Mucosa of rectum (tissue), 2 donors: Measurements from ENCODE around the gene ZNF516.

Experiments
- H3K27ac ChIP-seq, 2 donors: one replicate each; pipeline ENCODE4 v1.7.0; 2013; ENCODE audit warnings: inconsistent platforms in 2 of 2, low read depth in 2 of 2, low read length in 2 of 2
- H3K27me3 ChIP-seq, 2 donors: one replicate each; pipeline ENCODE4 v1.7.0; 2013; ENCODE audit warnings: low read length in 2 of 2; ENCODE audit not compliant: control insufficient read depth in 2 of 2, insufficient read depth in 2 of 2
- H3K36me3 ChIP-seq, 2 donors: one replicate each; pipeline ENCODE4 v1.7.0; 2013; ENCODE audit warnings: low read length in 2 of 2; ENCODE audit not compliant: control insufficient read depth in 2 of 2, insufficient read depth in 2 of 2
- H3K4me1 ChIP-seq, 2 donors: one replicate each; pipeline ENCODE4 v1.7.0; 2013; ENCODE audit warnings: low read length in 2 of 2, mild to moderate bottlenecking in 1 of 2; ENCODE audit not compliant: control insufficient read depth in 2 of 2, insufficient read depth in 2 of 2
- H3K4me3 ChIP-seq, 2 donors: one replicate each; pipeline ENCODE4 v1.7.0; 2013; ENCODE audit warnings: low read length in 2 of 2
- H3K9ac ChIP-seq, 2 donors: one replicate each; pipeline ENCODE4 v1.7.0; 2013; ENCODE audit warnings: low read length in 2 of 2, low read depth in 1 of 2, mild to moderate bottlenecking in 1 of 2
- H3K9me3 ChIP-seq, 2 donors: one replicate each; pipeline ENCODE4 v1.7.0; 2013; ENCODE audit warnings: low read length in 2 of 2; ENCODE audit not compliant: control insufficient read depth in 2 of 2
- donor health status: healthy.
- donor health status: Normal muscosa, but diverticular disease.

ZNF516 gene

DNA sequence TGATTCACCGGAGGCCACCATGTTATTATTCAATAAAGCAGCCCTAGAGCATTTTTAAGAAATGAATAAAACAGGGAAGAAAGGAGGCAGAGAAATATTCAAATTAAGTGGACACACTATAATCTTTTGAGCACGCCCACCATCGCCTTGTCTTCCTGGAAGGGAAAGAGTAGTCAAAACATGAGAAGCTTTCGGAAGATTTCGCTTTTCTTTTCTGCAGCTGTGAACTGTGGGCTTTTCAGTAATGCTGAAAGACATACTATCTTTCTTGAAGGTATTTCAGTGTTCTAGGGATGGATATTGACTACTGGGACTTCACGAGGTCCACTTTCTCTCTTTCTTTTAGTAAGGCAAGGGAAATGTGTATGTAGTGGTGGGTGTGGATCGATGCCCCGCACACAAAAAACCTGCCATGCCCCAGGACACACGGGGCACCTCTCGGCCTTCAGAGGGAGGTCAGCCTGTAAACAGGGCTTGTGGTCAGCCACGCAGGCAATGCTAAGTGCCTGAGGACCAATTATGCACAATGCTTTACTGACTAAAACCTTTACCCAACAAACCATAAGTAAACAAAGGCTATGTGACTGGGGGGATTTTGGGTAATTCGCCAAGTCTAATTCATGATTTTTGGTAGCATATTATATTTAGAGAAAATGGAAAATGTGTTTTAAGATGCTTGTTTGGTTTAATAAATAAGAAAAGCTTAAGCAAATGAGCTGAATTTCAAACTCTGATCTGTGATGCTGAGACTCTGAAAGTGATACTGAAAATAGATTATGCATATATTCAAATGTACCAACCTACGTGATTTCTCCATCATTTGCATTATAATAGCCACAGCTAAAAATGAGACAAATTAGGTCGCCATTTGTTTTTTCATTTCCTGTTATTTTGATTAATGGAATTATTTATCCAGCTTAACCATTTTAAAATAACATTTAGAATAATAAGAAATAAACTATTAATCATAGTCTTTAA is 130.5 kb downstream of the ZNF516 start:
- H3K4me3 ChIP-seq: no peak overlapping the region
- H3K9ac ChIP-seq: no peak overlapping the region

GRCh38 chr18:76363436-76364120 is 131.5 kb downstream of the ZNF516 start:
- H3K36me3 ChIP-seq: peaks cover 5 to 16% of the 10 kb centered on the region in 2 donors
- H3K9me3 ChIP-seq: no peaks in the 10 kb centered on the region
- H3K4me3 ChIP-seq: no peak overlapping the region
- H3K4me1 ChIP-seq: no peaks in the 10 kb centered on the region
- no peaks in the 10 kb centered on the region for H3K27me3 ChIP-seq
- H3K27ac ChIP-seq: no peak overlapping the region
- no peak overlapping the region for H3K9ac ChIP-seq

More for the DNA sequence above, 130.5 kb downstream of the ZNF516 start:
- peaks cover 5 to 16% of the 10 kb centered on the region in 2 donors for H3K36me3 ChIP-seq
- no peaks in the 10 kb centered on the region for H3K27me3 ChIP-seq
- H3K4me1 ChIP-seq: no peaks in the 10 kb centered on the region
- no peaks in the 10 kb centered on the region for H3K9me3 ChIP-seq
- H3K27ac ChIP-seq: no peak overlapping the region

DNA sequence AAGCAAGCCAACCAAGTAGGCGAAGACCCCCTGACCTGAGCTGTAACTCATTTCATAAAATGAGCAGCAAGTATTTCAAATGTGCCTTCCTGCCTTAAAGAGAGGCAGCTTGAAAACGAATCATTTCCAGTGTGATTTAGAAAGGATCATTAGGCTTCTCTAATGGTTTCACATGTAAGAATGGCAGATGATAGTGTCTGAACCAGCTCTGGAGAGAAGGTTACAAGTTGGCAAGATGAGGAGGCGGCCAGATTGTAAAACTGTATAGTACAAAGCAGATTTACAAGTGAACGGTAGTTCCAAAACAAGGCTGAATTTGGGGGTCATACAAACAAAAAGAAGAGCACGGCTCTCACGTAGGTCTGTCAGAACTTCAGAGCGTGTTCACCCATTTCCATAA is 132.4 kb downstream of the ZNF516 start:
- Histone ChIP-seq H3K27ac (no peak overlapping the region), H3K27me3 (no peaks in the 10 kb centered on the region), H3K36me3 (peaks cover 5 to 16% of the 10 kb centered on the region in 2 donors), H3K9me3 (no peaks in the 10 kb centered on the region), H3K4me3 (no peak overlapping the region), H3K4me1 (no peaks in the 10 kb centered on the region), H3K9ac (no peak overlapping the region)

DNA sequence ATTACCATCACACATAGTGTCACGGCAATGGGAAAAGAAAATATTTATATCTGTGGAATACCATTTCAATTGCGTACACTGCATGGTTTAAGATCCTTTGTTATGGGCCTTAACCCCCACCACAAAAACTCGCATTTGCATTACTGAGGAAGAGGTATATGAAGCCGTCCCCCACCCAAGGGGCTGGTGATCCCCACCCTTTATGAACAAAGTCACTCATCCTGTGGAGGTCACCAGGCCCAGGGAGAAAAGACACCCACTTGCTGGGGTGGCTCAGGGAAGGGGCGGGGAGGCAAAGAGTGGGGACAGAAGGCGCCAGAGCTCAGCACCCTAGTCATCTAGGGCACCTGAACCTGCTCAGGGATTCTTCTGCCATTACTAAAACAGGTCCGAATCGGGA is 133.8 kb downstream of the ZNF516 start:
- no peak overlapping the region for H3K27ac ChIP-seq
- H3K27me3 ChIP-seq: no peaks in the 10 kb centered on the region
- no peak overlapping the region for H3K4me3 ChIP-seq
- H3K9ac ChIP-seq: no peak overlapping the region
- no peaks in the 10 kb centered on the region for H3K9me3 ChIP-seq
- peaks cover 5 to 19% of the 10 kb centered on the region in 2 donors for H3K36me3 ChIP-seq
- no peaks in the 10 kb centered on the region for H3K4me1 ChIP-seq

GRCh38 chr18:76359909-76360308 is 135.1 kb downstream of the ZNF516 start:
- H3K9me3 ChIP-seq: no peaks in the 10 kb centered on the region
- peaks cover 5 to 19% of the 10 kb centered on the region in 2 donors for H3K36me3 ChIP-seq
- H3K4me3 ChIP-seq: no peak overlapping the region
- H3K4me1 ChIP-seq: no peaks in the 10 kb centered on the region
- no peaks in the 10 kb centered on the region for H3K27me3 ChIP-seq
- no peak overlapping the region for H3K27ac ChIP-seq
- no peak overlapping the region for H3K9ac ChIP-seq

DNA sequence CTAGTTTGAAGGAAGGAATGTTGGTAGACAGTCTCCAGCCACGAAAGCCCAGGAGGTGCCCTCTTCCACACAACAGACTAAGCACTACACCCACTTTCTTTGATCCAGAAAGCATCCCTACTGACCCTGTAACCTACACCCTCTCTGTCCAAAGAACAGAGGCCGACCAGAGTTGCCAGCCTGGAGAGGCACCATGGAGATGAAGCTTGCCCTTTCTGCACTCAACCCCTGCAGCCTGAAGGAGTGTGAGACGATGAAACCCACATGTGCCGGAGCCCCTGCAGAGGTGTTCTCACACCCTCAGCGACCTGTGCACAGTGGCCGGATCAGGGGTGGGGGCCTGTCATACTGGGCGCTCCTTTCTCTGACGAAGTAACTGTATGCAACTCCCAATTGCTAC is 136.3 kb downstream of the ZNF516 start:
- Histone ChIP-seq H3K36me3 (peaks cover 5 to 19% of the 10 kb centered on the region in 2 donors), H3K4me3 (no peak overlapping the region), H3K9me3 (no peaks in the 10 kb centered on the region), H3K9ac (no peak overlapping the region), H3K27ac (no peak overlapping the region), H3K4me1 (no peaks in the 10 kb centered on the region), H3K27me3 (no peaks in the 10 kb centered on the region)

DNA sequence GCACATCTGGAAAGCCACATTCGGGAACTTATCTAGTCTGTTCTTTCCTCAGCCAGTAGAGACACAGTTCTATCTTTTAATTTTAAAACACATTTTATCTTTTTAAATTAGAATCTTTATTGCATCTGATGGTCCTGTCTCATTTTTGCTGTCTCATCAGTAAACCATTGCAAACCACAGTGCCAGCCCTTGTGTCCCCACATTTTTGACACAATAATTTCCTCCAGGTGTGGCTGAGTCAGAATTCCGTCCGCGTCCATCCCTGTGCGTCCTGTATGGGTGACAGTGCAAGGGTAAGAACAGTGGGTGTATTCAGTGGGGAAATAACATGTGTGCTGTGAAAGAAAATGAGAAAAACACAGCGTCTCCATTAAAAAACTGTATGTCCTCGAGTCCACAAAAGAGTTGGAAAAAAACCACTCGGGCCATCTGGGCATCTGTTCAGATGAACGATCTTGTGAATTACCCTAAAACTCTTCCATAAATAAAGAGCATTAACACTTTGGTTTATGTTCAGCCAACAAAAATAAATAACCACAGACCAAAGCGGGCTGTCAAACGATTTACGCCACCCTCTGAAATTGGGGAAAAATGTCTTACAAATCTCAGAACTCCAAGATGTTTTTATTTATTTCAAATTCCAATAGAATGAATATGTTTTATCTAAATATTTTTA is 137.3 kb downstream of the ZNF516 start:
- Histone ChIP-seq H3K9ac (no peak overlapping the region), H3K9me3 (no peaks in the 10 kb centered on the region), H3K27ac (no peak overlapping the region), H3K36me3 (peaks cover 5 to 16% of the 10 kb centered on the region in 2 donors), H3K4me3 (no peak overlapping the region), H3K4me1 (no peaks in the 10 kb centered on the region), H3K27me3 (no peaks in the 10 kb centered on the region)

DNA sequence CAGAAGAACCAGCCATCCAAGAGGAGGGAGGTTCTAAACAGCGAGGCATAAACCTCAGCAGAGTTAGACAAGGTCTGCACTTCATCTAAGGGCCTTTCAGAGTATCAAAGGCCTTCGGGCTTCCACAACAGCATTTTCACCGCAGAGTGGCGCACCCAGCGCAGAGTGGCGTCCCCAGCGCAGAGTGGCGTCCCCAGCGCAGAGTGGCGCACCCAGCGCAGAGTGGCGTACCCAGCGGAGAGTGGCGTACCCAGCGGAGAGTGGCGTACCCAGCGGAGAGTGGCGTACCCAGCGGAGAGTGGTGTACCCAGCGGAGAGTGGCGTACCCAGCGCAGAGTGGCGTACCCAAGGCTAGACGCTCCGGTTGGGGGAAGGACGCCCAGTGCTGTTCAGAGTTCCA is 137.9 kb downstream of the ZNF516 start:
- no peak overlapping the region for H3K9ac ChIP-seq
- no peaks in the 10 kb centered on the region for H3K9me3 ChIP-seq
- no peak overlapping the region for H3K4me3 ChIP-seq
- H3K36me3 ChIP-seq: peaks cover 5 to 15% of the 10 kb centered on the region in 2 donors
- H3K27ac ChIP-seq: no peak overlapping the region
- H3K27me3 ChIP-seq: no peaks in the 10 kb centered on the region
- no peaks in the 10 kb centered on the region for H3K4me1 ChIP-seq

- no peaks in the 10 kb centered on the region for H3K4me1 ChIP-seq
- H3K27me3 ChIP-seq: no peaks in the 10 kb centered on the region
- no peak overlapping the region for H3K27ac ChIP-seq
- no peak overlapping the region for H3K9ac ChIP-seq
- H3K9me3 ChIP-seq: no peaks in the 10 kb centered on the region
- H3K4me3 ChIP-seq: no peak overlapping the region
- H3K36me3 ChIP-seq: peaks cover 2 to 10% of the 10 kb centered on the region in 2 donors
Measured at GRCh38 chr18:76356666-76357065, 138.4 kb downstream of the ZNF516 start.

DNA sequence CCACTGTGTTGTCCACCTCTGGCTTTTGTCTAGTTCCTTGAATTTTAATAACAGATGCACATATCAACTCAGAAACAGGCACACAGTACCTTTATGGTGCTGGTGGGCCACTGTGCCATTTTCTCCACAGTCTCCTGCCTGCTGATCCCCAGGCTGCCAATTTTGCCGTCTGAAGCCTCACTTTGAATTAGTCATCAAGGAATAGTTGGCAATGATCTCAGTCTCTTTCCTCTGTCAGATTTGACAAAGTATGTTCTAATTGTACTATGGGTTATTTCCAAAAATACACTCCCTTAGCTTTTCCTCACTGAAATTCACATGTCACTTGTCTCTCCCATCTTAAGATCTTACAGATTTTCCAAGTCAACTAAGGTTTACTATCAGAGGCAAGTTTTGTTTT is 140.7 kb downstream of the ZNF516 start:
- H3K36me3 ChIP-seq: peaks cover 0 to 5% of the 10 kb centered on the region in 2 donors
- no peak overlapping the region for H3K9ac ChIP-seq
- no peak overlapping the region for H3K27ac ChIP-seq
- H3K4me1 ChIP-seq: no peaks in the 10 kb centered on the region
- H3K27me3 ChIP-seq: no peaks in the 10 kb centered on the region
- H3K9me3 ChIP-seq: no peaks in the 10 kb centered on the region
- no peak overlapping the region for H3K4me3 ChIP-seq
